IPS-11a (cell line): ENCODE measurements around the gene BRPF3.

ENCODE experiments used
- H3K4me3 ChIP-seq: one replicate; pipeline ENCODE4 v1.5.1; 2013; ENCODE audit warnings: low read depth, low read length, control low read depth

BRPF3 gene

GRCh38 chr6:36196113-36196879 lies at the start of gene BRPF3:
TSS of gene BRPF3 (plus strand) at chr6:36196744. CDS start at chr6:36200323, 3,579 bp downstream.
- H3K4me3 ChIP-seq, result peak within 1 kb of the TSS; percentile 85

GRCh38 chr6:36147294-36147693 lies 49.2 kb upstream of the BRPF3 start:
- H3K4me3 ChIP-seq, result no peak overlapping the region

- no peak overlapping the region for H3K4me3 ChIP-seq
Observed at GRCh38 chr6:36149476-36149875, 47.1 kb upstream of the BRPF3 start.

GRCh38 chr6:36150283-36150682 lies 46.3 kb upstream of the BRPF3 start:
- no peak overlapping the region for H3K4me3 ChIP-seq

- no peak overlapping the region for H3K4me3 ChIP-seq
Observed at GRCh38 chr6:36154286-36154685, 42.3 kb upstream of the BRPF3 start.

DNA sequence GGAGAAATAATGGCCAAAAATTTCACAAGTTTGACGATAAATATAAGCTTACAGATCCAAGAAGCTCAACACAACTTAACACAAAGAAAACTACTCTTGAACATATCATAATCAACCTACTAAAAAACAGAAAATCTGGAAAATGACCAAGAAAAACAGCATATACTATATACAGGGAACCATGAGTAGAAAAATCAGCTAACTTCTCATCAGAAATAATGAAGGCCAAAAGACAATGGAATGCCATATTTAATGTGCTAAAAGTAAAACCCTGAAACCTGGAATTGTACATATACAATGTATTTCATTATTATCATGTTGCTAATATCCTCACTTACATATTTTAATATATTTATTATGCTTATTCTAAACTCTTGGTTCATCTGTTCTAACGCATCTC lies 40.9 kb upstream of the BRPF3 start:
- H3K4me3 ChIP-seq, result no peak overlapping the region

DNA sequence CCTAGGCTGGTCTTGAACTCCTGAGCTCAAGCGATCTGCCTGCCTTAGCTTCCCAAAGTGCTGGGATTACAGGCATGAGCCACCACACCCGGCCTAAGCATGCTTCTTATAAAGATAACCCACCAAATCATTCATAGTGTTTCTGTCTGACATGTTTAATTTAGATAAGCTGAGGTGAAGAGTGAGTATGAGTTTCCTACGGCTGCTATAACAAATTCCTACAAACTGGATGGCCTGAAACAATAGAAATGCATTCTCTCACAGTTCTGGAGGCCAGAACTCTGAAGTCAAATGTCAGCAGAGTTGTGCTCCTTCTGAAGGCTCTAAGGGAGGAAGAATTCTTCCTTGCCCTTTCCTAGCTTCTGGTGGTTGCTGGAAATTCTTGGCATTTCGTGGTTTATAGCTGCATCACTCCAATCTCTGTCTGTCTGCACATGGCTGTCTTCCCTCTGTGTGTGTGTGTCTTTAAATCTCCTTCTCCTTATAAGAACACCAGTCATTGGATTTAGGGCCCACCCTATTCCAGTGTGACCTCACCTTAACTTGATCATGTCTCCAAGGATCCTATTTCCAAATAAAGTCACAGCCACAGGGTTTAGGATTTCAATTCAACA lies 36.3 kb upstream of the BRPF3 start:
- H3K4me3 ChIP-seq, result no peak overlapping the region

- no peak overlapping the region for H3K4me3 ChIP-seq
Observed at GRCh38 chr6:36169023-36170007, 27.2 kb upstream of the BRPF3 start.

GRCh38 chr6:36170704-36171103 lies 25.8 kb upstream of the BRPF3 start:
- no peak overlapping the region for H3K4me3 ChIP-seq

- no peak overlapping the region for H3K4me3 ChIP-seq
Observed at GRCh38 chr6:36171573-36171972, 25.0 kb upstream of the BRPF3 start.

DNA sequence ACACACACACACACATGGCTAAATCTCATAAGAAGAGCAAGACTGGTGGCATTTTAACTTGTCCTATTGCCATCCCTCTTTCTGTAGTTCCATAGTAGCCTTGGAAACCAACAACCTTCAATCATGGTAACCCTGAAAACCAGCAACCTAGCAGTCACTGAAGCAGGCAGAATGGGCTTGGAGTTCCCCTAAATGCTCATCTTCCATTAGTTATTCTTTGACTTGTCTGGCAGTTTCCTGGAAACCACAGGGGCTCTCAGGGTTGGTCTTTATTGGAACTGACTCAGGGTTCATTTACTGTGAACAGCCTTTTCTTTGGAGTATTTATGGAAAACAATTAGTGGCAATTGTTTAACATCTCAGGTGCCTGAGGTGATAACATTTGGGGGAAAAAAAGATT lies 19.4 kb upstream of the BRPF3 start:
- H3K4me3 ChIP-seq, result no peak overlapping the region

GRCh38 chr6:36178544-36178943 lies 18.0 kb upstream of the BRPF3 start:
- H3K4me3 ChIP-seq, result no peak overlapping the region

DNA sequence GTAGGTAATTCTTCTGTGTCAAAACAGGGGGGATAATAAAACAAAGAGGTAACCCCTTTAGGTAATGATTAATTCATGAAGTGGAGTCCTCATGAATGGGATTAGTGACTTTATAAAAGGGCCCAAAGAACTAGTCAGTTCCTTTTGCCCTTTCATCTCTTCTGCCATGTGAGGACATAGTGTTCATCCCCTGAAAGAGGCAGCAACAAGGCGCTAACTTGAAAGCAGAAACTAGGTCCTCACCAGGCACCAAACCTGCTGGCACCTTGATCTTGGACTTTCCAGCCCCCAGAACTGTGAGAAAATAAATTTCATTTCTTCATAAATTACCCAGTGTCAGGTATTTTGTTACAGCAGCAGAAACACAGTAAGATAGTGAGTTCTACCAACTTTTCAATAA lies 16.4 kb upstream of the BRPF3 start:
- H3K4me3 ChIP-seq, result no peak overlapping the region

GRCh38 chr6:36184311-36184710 lies 12.2 kb upstream of the BRPF3 start:
- H3K4me3 ChIP-seq, result no peak overlapping the region

GRCh38 chr6:36186199-36186598 lies 10.3 kb upstream of the BRPF3 start:
- no peak overlapping the region for H3K4me3 ChIP-seq

- no peak overlapping the region for H3K4me3 ChIP-seq
Observed at GRCh38 chr6:36187446-36187845, 9.1 kb upstream of the BRPF3 start.

DNA sequence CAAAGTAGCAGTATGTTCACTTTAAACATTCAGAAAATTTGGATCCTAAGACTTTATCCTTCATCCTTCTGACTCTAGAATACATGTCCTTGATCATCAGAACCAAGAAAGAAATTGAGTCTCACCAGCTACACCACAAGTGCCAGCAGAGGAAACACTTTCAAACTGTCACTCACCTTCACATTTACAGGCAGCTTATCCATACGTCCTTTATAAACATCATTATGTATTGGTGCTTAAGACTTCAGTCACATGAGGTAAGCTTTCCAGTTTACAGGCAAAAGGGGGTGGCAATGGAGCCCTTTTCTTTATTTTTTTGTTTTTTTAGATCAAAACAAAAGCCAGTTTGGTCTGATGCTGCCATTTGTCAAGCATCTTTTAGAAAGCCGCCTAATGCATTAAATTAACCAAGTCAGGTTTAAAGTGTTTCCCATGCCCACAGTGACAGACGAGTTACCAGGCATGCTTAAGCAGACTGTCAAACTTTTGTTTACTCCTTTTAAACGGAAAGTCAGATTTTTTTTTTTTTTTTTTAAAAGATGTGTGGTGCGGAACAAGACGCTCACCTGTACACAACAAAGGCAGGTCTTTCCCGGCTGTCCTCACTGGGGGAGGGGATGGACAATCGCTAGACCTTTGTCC lies 952 bp upstream of the BRPF3 start:
- peak overlapping the region; percentile 85 for H3K4me3 ChIP-seq

DNA sequence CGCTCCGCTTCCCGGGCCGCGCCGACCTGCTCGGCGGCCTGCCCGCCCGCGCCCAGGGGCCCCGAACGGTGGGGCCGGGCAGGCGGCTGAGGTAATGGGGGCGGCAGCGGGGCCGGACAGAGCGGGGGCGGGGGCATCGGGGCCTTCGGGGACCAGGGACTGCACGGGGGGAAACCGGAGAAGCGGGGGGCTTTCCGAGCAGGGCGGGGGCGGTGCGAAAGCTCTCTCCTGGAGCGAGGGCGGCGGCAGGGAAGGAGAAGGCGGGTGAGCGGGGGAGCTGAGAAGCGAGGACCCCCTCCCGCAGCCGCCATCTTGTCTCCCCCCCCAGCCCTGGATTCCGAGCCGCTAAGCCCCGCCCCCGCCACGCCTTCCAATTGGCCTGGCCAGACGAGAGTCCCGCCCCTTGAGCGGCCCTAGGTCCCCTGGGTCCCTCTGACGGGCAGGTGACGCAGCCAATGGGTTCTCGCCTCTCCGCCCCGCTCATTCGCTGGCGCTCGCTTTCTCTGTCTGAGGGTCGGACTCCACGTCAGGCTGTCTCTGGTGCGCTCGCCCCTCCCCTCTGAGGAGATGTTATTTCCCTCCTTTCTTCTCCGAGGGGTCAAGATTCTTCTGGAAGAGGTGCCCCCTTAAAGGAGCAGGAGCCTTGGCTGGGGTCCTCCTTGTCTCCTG lies 470 bp downstream of the BRPF3 start:
- peak overlapping the region; percentile 85 for H3K4me3 ChIP-seq

DNA sequence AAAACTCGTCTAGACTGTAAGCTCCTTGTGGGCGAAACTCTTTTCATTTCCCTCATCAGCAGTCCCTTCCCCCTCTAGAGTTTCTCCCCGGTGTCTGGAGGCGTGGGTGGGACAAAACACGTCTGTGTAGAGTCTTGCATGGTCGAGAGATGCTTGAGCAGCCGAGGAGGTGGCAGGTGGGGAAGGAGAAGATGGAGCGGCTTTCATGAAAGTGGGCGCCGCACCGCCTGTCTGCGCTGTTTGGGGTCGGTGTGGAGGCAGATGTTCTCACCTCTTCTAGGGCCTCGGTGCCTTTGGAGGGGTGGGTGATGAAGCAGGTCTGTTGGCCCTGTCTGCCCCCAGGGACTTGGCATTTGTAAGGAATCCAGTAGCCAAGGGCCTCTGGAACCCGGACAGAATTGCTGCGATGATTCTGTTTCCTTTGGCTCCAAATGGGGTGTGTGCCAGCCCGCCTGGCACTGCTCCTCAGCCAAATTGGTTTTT lies 1.2 kb downstream of the BRPF3 start:
- H3K4me3 ChIP-seq, result no peak overlapping the region

DNA sequence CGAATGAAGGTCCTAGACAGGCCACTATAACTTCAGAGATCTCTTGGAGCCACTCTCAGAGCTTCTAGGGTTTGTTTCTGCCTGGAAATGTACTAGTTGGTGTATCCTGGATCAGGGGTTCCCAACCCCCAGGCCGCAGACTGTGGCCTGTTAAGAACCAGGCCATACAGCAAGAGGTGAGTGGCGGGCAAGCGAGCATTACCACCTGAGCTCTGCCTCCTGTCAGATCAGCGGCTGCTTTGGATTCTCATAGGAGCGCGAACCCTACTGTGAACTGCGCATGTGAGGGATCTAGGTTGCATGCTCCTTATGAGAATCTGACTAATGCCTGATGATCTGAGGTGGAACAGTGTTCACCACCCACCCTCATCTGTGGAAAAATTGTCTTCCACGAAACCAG lies 2.4 kb downstream of the BRPF3 start:
- no peak overlapping the region for H3K4me3 ChIP-seq
